ENCODE data around the gene POLN.

GRCh38 chr4:2040391-2041238 is 201.3 kb downstream of the POLN start:
- TF ChIP-seq CTCF (IDR thresholded peaks at IDR 0.05) (no peak), POLR2A (IDR thresholded peaks at IDR 0.05) (no peak)
